Measurements from ENCODE around the gene KCNAB3. TPM values are rescaled to one million over a fixed set of nuclear protein-coding genes. Genes with fewer than 3 reads are reported as not detected.

Gene KCNAB3
- total and polyA plus RNA-seq, 9 of the 15 experiments (the other 6 are each of a cell fraction or from before 2014, with no cell fraction given) = 0.03 to 2.5 (median 1.1) TPM

DNA sequence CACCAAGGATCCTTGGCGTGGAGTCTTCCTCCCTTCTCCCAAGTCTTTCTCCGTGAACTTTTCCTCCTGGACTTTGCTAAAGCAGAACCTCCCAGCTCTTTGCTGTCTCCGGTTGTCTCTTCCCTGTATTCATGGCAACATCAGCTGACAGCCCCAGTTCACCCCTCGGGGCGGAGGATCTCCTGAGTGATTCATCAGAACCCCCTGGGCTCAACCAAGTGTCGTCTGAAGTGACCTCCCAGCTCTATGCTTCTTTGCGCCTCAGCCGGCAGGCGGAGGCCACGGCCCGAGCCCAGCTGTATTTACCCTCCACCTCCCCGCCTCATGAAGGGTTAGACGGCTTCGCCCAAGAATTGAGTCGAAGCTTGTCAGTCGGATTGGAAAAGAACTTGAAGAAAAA is 3.3 kb upstream of the KCNAB3 start (continued):
- TF ChIP-seq MEF2D (tag; conservative IDR thresholded peaks at IDR 0.05; ENCODE audit: low read depth) (no peak), SIN3A (IDR thresholded peaks at IDR 0.05; ENCODE audit: borderline replicate concordance in 2 of 2, control insufficient read depth in 1 of 2, low read depth in 2 of 2, low read length in 2 of 2) (peak; percentile 63 to 96; a peak in 2 of 4 replicates), C11orf30 (IDR thresholded peaks at IDR 0.05; ENCODE audit: low read depth) (peak; percentile 35; the same call in 1 of the 2 replicates), BMI1 (IDR thresholded peaks at IDR 0.05; ENCODE audit: low read length) (no peak), SPI1 (IDR thresholded peaks at IDR 0.05; ENCODE audit: borderline replicate concordance, low read depth, low read length) (no peak), CXXC5 (CRISPR knock-in tag; IDR thresholded peaks at IDR 0.05) (no peak), HSF4 (CRISPR knock-in tag; IDR thresholded peaks at IDR 0.05; ENCODE audit: borderline replicate concordance) (no peak), EWSR1 (IDR thresholded peaks at IDR 0.05; ENCODE audit: borderline replicate concordance, low read depth, partially characterized antibody) (no peak), HDAC1 (IDR thresholded peaks at IDR 0.05) (peak in 1 of 2 experiments; percentile 55; a peak in 1 of 4 replicates), MYBL2 (IDR thresholded peaks at IDR 0.05; ENCODE audit: low read depth) (no peak), MYBL2 (CRISPR knock-in tag; IDR thresholded peaks at IDR 0.05; ENCODE audit: borderline replicate concordance) (no peak), SMARCC2 (IDR thresholded peaks at IDR 0.05; ENCODE audit: low read depth) (no peak), ZNF766 (CRISPR knock-in tag; conservative IDR thresholded peaks at IDR 0.05) (no peak), FOXJ3 (CRISPR knock-in tag; IDR thresholded peaks at IDR 0.05) (no peak), PTRF (tag; IDR thresholded peaks at IDR 0.05) (no peak), ARID2 (IDR thresholded peaks at IDR 0.05) (no peak), ZNF699 (CRISPR knock-in tag; IDR thresholded peaks at IDR 0.05; ENCODE audit: insufficient replicate concordance) (no peak), RCOR1 (IDR thresholded peaks at IDR 0.05; ENCODE audit: borderline replicate concordance in 1 of 2, low read depth in 2 of 2, low read length in 2 of 2) (no peak)
- TF ChIP-seq, protein P1, sequence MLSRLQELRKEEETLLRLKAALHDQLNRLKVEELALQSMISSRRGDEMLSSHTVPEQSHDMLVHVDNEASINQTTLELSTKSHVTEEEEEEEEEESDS (CRISPR knock-in tag; IDR thresholded peaks at IDR 0.05) = no peak
- TF ChIP-seq, protein P2, sequence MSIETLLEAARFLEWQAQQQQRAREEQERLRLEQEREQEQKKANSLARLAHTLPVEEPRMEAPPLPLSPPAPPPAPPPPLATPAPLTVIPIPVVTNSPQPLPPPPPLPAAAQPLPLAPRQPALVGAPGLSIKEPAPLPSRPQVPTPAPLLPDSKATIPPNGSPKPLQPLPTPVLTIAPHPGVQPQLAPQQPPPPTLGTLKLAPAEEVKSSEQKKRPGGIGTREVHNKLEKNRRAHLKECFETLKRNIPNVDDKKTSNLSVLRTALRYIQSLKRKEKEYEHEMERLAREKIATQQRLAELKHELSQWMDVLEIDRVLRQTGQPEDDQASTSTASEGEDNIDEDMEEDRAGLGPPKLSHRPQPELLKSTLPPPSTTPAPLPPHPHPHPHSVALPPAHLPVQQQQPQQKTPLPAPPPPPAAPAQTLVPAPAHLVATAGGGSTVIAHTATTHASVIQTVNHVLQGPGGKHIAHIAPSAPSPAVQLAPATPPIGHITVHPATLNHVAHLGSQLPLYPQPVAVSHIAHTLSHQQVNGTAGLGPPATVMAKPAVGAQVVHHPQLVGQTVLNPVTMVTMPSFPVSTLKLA (conservative IDR thresholded peaks at IDR 0.05) = peak; percentile 58 to 71
- TF ChIP-seq, protein P3, sequence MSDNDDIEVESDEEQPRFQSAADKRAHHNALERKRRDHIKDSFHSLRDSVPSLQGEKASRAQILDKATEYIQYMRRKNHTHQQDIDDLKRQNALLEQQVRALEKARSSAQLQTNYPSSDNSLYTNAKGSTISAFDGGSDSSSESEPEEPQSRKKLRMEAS (CRISPR knock-in tag; IDR thresholded peaks at IDR 0.05) = peak; percentile 46; the same call in 1 of the 2 replicates
- TF ChIP-seq, protein P4, sequence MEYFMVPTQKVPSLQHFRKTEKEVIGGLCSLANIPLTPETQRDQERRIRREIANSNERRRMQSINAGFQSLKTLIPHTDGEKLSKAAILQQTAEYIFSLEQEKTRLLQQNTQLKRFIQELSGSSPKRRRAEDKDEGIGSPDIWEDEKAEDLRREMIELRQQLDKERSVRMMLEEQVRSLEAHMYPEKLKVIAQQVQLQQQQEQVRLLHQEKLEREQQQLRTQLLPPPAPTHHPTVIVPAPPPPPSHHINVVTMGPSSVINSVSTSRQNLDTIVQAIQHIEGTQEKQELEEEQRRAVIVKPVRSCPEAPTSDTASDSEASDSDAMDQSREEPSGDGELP (CRISPR knock-in tag; IDR thresholded peaks at IDR 0.05; ENCODE audit: borderline replicate concordance) = peak; percentile 97

Data from K562 (cell line).